H9 (cell line): ENCODE data around the gene ENPP7. TPM values are rescaled to one million over a fixed set of nuclear protein-coding genes. Genes with fewer than 3 reads are reported as not detected.

Experiments
- DNase-seq: peaks from one replicate; pipeline ENCODE4 v3.0.0-alpha.2; 2017
- H2AFZ ChIP-seq: one replicate; pipeline ENCODE4 v1.6.1; 2013; ENCODE audit warnings: mild to moderate bottlenecking, low read length, control low read depth, moderate library complexity
- H2AK5ac ChIP-seq: 2 replicates; pipeline ENCODE4 v1.6.1; 2013; ENCODE audit warnings: low read length, control low read depth, mixed read lengths; ENCODE audit not compliant: insufficient read length
- H2BK120ac ChIP-seq: one replicate; pipeline ENCODE4 v1.6.1; 2013; ENCODE audit warnings: low read depth, mild to moderate bottlenecking, low read length, control low read depth, inconsistent platforms; ENCODE audit not compliant: poor library complexity, severe bottlenecking
- H2BK12ac ChIP-seq: 2 replicates; pipeline ENCODE4 v1.6.1; 2013; ENCODE audit warnings: low read length, control low read depth, mixed read lengths, low read depth; ENCODE audit not compliant: insufficient read length
- H2BK15ac ChIP-seq: 2 replicates; pipeline ENCODE4 v1.6.1; 2013; ENCODE audit warnings: low read depth, low read length, control low read depth
- H2BK20ac ChIP-seq: one replicate; pipeline ENCODE4 v1.6.1; 2013; ENCODE audit warnings: low read depth, mild to moderate bottlenecking, low read length, control low read depth, inconsistent platforms; ENCODE audit not compliant: poor library complexity, severe bottlenecking
- H2BK5ac ChIP-seq: 2 replicates; pipeline ENCODE4 v1.6.1; 2013; ENCODE audit warnings: low read length, control low read depth, mixed read lengths; ENCODE audit not compliant: insufficient read length
- H3K14ac ChIP-seq: 2 replicates; pipeline ENCODE4 v1.6.1; 2013; ENCODE audit warnings: low read length, control low read depth; ENCODE audit not compliant: insufficient read depth
- H3K18ac ChIP-seq: 2 replicates; pipeline ENCODE4 v1.6.1; 2013; ENCODE audit warnings: low read depth, mild to moderate bottlenecking, mixed read lengths, low read length, control low read depth; ENCODE audit not compliant: insufficient read length
- H3K23ac ChIP-seq: 2 replicates; pipeline ENCODE4 v1.6.1; 2013; ENCODE audit warnings: low read length, control low read depth, mixed read lengths, low read depth; ENCODE audit not compliant: insufficient read length
- H3K23me2 ChIP-seq: 2 replicates; pipeline ENCODE4 v1.6.1; 2013; ENCODE audit warnings: low read depth, mild to moderate bottlenecking, mixed read lengths, low read length, control low read depth; ENCODE audit not compliant: insufficient read length, poor library complexity, severe bottlenecking
- H3K27ac ChIP-seq: 2 replicates; pipeline ENCODE4 v1.5.1; 2013; ENCODE audit warnings: low read length, control low read depth, mixed read lengths, low read depth; ENCODE audit not compliant: insufficient read length
- H3K27me3 ChIP-seq: 2 replicates; pipeline ENCODE4 v1.6.1; 2013; ENCODE audit warnings: low read length, control low read depth, inconsistent platforms; ENCODE audit not compliant: insufficient read depth
- H3K4ac ChIP-seq: 2 replicates; pipeline ENCODE4 v1.6.1; 2013; ENCODE audit warnings: low read depth, mild to moderate bottlenecking, control low read depth, inconsistent platforms, low read length, moderate library complexity
- H3K4me1 ChIP-seq: 2 replicates; pipeline ENCODE4 v1.6.1; 2013; ENCODE audit warnings: low read length, control low read depth, inconsistent platforms; ENCODE audit not compliant: insufficient read depth
- H3K4me2 ChIP-seq: 2 replicates; pipeline ENCODE4 v1.6.1; 2013; ENCODE audit warnings: low read length, control low read depth, mixed read lengths; ENCODE audit not compliant: insufficient read length, insufficient read depth
- H3K56ac ChIP-seq: 2 replicates; pipeline ENCODE4 v1.6.1; 2013; ENCODE audit warnings: low read depth, mild to moderate bottlenecking, mixed read lengths, low read length, control low read depth; ENCODE audit not compliant: insufficient read length
- H3K79me1 ChIP-seq: 2 replicates; pipeline ENCODE4 v1.6.1; 2013; ENCODE audit warnings: low read depth, mild to moderate bottlenecking, moderate library complexity, low read length, control low read depth, inconsistent platforms; ENCODE audit not compliant: insufficient read depth, poor library complexity, severe bottlenecking
- H3K79me2 ChIP-seq: 2 replicates; pipeline ENCODE4 v1.6.1; 2013; ENCODE audit warnings: low read length, control low read depth, inconsistent platforms; ENCODE audit not compliant: insufficient read depth
- H3K9ac ChIP-seq: 2 replicates; pipeline ENCODE4 v1.6.1; 2013; ENCODE audit warnings: low read length, control low read depth, mixed read lengths; ENCODE audit not compliant: insufficient read length; ENCODE audit errors: extremely low read depth
- H3K9me3 ChIP-seq: one replicate; pipeline ENCODE4 v1.6.1; 2013; ENCODE audit warnings: low read depth, low read length, inconsistent platforms; ENCODE audit not compliant: control insufficient read depth
- H3T11ph ChIP-seq: one replicate; pipeline ENCODE4 v1.6.1; 2013; ENCODE audit warnings: mild to moderate bottlenecking, low read length, control low read depth, inconsistent platforms
- H4K20me1 ChIP-seq: one replicate; pipeline ENCODE4 v1.6.1; 2013; ENCODE audit not compliant: control insufficient read depth, insufficient read length, insufficient read depth
- H4K5ac ChIP-seq: 2 replicates; pipeline ENCODE4 v1.6.1; 2013; ENCODE audit warnings: low read depth, mild to moderate bottlenecking, mixed read lengths, low read length, control low read depth; ENCODE audit not compliant: insufficient read length
- H4K8ac ChIP-seq: replicated peaks from 2 replicates; pipeline ENCODE4 v1.6.1; 2013; ENCODE audit warnings: low read length, control low read depth, mixed read lengths, low read depth; ENCODE audit not compliant: insufficient read length
- H4K91ac ChIP-seq: 2 replicates; pipeline ENCODE4 v1.6.1; 2013; ENCODE audit warnings: low read depth, mild to moderate bottlenecking, moderate library complexity, mixed read lengths, low read length, control low read depth; ENCODE audit not compliant: insufficient read length
- H3K27ac Mint-ChIP-seq, 3 experiments: 2 replicates in 2 of 3; 3 replicates in 1 of 3; pipeline ENCODE4 v1.8.0; 2020 to 2021; ENCODE audit warnings: mixed read lengths in 3 of 3, mild to moderate bottlenecking in 1 of 3, moderate library complexity in 1 of 3
- H3K27me3 Mint-ChIP-seq: 2 replicates; pipeline ENCODE4 v1.8.0; 2021; ENCODE audit warnings: low read depth, mild to moderate bottlenecking, moderate library complexity, mixed read lengths
- H3K36me3 Mint-ChIP-seq, 3 experiments: 2 replicates in 2 of 3; 3 replicates in 1 of 3; pipeline ENCODE4 v1.8.0; 2020 to 2021; ENCODE audit warnings: low read depth in 3 of 3, mixed read lengths in 3 of 3; ENCODE audit not compliant: insufficient read depth in 1 of 3
- H3K4me1 Mint-ChIP-seq, 2 experiments: 2 replicates each; pipeline ENCODE4 v1.8.0; 2020; ENCODE audit warnings: mixed read lengths in 2 of 2
- H3K4me3 Mint-ChIP-seq, 2 experiments: 2 replicates in 1 of 2; 3 replicates in 1 of 2; pipeline ENCODE4 v1.8.0; 2020 to 2021; ENCODE audit warnings: mild to moderate bottlenecking in 2 of 2, mixed read lengths in 2 of 2, moderate library complexity in 1 of 2
- H3K9me3 Mint-ChIP-seq, 2 experiments: 2 replicates in 1 of 2; 3 replicates in 1 of 2; pipeline ENCODE4 v1.8.0; 2020; ENCODE audit warnings: mild to moderate bottlenecking in 2 of 2, mixed read lengths in 2 of 2, moderate library complexity in 1 of 2
- WGBS: extraction: QIAGEN DNeasy Blood & Tissue Kit; methylation state at CpG from one replicate; pipeline ENCODE4 v1.1.7; 2013; ENCODE audit warnings: missing lambda C conversion rate, low lambda C conversion rate, mixed read lengths; ENCODE audit not compliant: insufficient read length; ENCODE audit errors: extremely low coverage; 5-methylcytosine and 5-hydroxymethylcytosine counted together
- total RNA-seq: library from RNA; stranded (reverse); gene quantifications from 2 replicates; pipeline ENCODE4 v1.2.1, GENCODE V29; 2021
- TF ChIP-seq, protein P1 (sequence below): fragments of 200-600 bp; sonication (generic); conservative IDR thresholded peaks from 3 replicates; pipeline ENCODE4 v1.8.0; 2021; ENCODE audit warnings: antibody characterized with exemption, mild to moderate bottlenecking

Gene ENPP7
- total RNA-seq, 1 experiment from 2014 or later: not detected

DNA sequence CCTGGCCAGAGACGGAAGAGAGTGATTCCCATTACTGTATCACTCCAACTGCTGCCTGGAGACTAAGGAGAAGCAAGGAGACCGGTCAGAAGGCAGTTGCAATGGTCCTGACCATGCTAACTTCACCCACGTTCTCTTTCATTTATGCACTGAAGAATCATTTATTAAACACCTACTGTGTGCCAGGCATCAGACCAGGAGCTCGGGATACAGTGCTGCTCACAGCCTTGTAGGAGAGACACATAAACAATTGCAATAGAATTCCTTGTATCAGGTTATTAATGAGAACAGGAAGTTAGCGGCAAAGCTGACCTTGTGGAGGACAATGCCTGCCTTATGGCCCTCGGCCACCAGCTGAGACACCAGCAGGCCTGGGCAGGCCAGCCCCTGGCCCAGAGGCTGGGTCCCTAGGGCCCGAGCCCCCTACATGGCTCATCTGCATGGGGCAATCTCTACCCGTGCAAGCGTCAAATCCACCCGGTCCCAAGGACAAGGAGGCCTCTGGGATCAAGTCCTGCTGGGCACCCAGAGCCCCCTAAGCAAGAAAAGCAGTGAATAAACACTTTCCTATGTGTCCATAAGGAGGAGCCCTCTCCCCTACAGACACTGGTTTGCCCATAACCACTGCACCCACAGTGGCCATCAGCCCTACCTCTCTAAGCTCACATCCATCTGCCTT, 8.6 kb upstream of the ENPP7 start:
- Histone ChIP-seq H4K91ac (no peak overlapping the region), H2AK5ac (no peak overlapping the region), H3K79me1 (no peaks in the 10 kb centered on the region), H3K4me1 (no peaks in the 10 kb centered on the region), H3K56ac (no peak overlapping the region), H3K4me2 (no peak overlapping the region), H3K18ac (no peak overlapping the region), H2BK20ac (no peak overlapping the region), H3K4ac (no peak overlapping the region), H3K23ac (no peak overlapping the region), H3K23me2 (no peaks in the 10 kb centered on the region), H2AFZ (no peak overlapping the region), H4K5ac (no peak overlapping the region), H3T11ph (no peak overlapping the region), H2BK15ac (no peak overlapping the region), H4K20me1 (no peaks in the 10 kb centered on the region), H4K8ac (no peak overlapping the region), H3K27me3 (no peaks in the 10 kb centered on the region), H2BK120ac (no peak overlapping the region), H3K9me3 (no peaks in the 10 kb centered on the region), H2BK12ac (no peak overlapping the region), H3K79me2 (no peaks in the 10 kb centered on the region), H3K27ac (no peak overlapping the region), H2BK5ac (no peak overlapping the region), H3K9ac (no peak overlapping the region), H3K14ac (no peak overlapping the region)
- Mint-ChIP-seq H3K9me3 (peaks cover 0 to 5% of the 10 kb centered on the region in 2 experiments; a peak in 4 of 5 replicates), H3K27ac (no peak overlapping the region), H3K27me3 (peaks cover 13% of the 10 kb centered on the region), H3K4me3 (no peak overlapping the region), H3K36me3 (no peaks in the 10 kb centered on the region; a peak in 1 of 7 replicates), H3K4me1 (peaks cover 9 to 10% of the 10 kb centered on the region in 2 experiments)
- TF ChIP-seq, protein P1, sequence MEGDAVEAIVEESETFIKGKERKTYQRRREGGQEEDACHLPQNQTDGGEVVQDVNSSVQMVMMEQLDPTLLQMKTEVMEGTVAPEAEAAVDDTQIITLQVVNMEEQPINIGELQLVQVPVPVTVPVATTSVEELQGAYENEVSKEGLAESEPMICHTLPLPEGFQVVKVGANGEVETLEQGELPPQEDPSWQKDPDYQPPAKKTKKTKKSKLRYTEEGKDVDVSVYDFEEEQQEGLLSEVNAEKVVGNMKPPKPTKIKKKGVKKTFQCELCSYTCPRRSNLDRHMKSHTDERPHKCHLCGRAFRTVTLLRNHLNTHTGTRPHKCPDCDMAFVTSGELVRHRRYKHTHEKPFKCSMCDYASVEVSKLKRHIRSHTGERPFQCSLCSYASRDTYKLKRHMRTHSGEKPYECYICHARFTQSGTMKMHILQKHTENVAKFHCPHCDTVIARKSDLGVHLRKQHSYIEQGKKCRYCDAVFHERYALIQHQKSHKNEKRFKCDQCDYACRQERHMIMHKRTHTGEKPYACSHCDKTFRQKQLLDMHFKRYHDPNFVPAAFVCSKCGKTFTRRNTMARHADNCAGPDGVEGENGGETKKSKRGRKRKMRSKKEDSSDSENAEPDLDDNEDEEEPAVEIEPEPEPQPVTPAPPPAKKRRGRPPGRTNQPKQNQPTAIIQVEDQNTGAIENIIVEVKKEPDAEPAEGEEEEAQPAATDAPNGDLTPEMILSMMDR: peak; percentile 70
- peak; percentile 71 for DNase-seq
- no CpG with 5 or more reads among the region's 10 CpGs for WGBS
